GM21723 (cell line): ENCODE data around the gene TRMT112.

Experiments used
- ATAC-seq: cut with Tn5 transposase; IDR thresholded peaks from one replicate; pipeline ENCODE4 v1.9.1; 2021; ENCODE audit warnings: mild to moderate bottlenecking, moderate library complexity; ENCODE audit not compliant: unreplicated experiment

TRMT112 gene

DNA sequence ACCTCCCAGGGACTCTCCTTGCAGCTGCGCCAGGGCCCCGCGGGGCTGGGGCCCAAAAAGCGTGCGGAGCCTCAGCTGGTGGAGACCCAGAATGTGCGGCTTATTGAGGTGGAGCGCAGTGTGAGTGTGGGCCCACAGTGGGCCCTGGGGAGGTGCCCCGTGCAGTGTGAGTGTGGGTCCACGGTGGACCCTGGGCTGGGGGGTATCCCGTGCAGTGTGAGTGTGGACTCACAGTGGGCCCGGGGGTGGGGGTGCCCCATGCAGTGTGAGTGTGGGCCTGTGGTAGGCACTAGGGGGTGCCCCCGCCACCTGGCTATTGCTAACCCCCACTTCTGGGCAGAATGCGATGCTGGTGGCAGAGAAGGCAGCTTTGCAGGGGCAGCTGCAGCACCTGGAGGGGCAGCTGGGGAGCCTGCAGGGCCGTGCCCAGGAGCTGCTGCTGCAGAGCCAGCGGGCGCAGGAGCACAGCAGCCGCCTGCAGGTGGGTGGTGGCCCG is 33.8 kb upstream of the TRMT112 start:
- no peak for ATAC-seq

DNA sequence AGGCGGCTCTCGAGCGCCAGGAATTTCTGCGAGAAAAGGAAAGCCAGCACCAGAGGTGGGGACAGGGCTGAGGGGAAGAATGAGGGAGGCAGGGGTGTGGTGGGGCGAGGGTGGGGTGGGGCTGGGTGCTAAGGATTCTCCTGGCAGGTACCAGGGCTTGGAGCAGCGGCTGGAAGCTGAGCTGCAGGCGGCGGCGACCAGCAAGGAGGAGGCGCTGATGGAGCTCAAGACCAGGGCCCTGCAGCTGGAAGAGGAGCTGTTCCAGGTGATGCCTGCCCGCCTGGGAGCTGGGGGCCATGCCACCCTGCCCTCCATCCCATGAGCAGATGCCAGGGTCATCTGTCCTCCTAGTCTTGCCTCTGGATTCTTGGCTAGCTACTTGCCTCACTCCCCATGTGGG is 32.0 kb upstream of the TRMT112 start:
- no peak for ATAC-seq

- no peak for ATAC-seq
These were observed 31.6 kb upstream of the TRMT112 start for GRCh38 chr11:64349025-64349387.

- no peak for ATAC-seq
These were observed 31.1 kb upstream of the TRMT112 start for GRCh38 chr11:64348383-64349024.

GRCh38 chr11:64347193-64347867 is 30.0 kb upstream of the TRMT112 start:
- ATAC-seq: no peak

GRCh38 chr11:64344787-64345186 is 27.4 kb upstream of the TRMT112 start:
- no peak for ATAC-seq

DNA sequence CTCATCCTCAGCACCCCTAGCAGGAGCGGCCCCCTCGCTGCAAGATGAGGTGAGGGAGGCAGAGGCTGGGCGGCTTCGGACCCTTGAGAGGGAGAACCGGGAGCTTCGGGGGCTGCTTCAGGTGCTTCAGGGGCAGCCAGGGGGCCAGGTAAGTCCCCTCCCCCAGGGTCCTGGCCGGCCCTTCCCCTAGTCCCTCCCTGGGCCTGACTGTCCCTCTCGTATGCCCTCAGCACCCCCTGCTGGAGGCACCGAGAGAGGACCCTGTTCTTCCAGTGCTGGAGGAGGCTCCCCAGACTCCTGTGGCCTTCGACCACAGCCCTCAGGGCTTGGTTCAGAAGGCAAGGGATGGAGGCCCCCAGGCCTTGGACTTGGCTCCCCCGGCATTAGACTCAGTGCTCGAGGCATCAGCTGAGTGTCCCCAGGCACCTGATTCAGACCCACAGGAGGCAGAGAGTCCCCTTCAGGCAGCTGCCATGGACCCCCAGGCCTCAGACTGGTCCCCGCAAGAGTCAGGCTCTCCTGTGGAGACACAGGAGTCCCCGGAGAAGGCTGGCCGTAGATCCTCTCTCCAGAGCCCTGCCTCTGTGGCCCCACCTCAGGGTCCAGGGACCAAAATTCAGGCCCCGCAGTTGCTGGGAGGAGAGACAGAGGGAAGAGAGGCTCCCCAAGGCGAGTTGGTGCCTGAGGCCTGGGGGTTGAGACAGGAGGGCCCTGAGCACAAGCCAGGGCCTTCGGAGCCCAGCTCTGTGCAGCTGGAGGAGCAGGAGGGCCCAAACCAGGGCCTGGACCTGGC is 26.6 kb upstream of the TRMT112 start:
- no peak for ATAC-seq

DNA sequence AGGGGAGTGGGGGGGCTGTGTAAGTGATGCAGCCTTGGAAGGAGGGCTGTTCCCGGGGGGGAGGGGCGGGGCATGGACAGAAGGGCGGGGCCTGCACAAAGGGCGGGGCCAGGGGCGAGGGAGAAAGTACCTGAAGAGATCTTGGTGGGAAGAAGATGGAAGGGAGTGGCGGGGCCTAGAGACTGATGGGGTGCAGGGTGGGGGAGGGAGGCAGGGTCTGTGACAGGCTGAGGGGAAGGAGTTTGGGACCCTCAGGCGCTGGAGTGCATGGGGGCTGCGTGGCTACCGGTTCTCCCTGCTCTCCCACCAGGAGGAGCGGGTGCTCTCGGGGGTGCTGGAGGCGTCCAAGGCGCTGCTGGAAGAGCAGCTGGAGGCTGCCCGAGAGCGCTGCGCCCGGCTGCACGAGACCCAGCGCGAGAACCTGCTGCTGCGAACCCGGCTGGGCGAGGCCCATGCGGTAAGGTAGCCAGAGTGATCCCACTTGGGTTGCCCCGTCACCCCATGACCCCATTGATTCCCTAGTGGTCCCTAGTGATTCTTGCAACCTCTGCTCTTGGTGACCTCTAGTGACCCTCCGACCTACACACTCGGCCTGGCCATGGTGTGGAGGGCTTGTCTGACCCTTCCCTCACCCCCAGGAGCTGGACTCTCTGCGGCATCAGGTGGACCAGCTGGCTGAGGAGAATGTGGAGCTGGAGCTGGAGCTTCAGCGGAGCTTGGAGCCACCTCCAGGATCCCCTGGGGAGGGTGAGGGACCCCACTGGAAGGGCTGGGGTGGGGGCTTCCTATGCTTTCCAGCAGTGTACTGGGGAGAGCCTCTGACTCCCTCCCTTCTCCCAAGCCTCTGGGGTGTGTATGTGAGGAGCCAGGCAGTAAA is 25.7 kb upstream of the TRMT112 start:
- no peak for ATAC-seq

- peak; percentile 51 for ATAC-seq
These were observed 24.8 kb upstream of the TRMT112 start for GRCh38 chr11:64341851-64342791.

- ATAC-seq: no peak
These were observed 24.1 kb upstream of the TRMT112 start for GRCh38 chr11:64341429-64341828.

DNA sequence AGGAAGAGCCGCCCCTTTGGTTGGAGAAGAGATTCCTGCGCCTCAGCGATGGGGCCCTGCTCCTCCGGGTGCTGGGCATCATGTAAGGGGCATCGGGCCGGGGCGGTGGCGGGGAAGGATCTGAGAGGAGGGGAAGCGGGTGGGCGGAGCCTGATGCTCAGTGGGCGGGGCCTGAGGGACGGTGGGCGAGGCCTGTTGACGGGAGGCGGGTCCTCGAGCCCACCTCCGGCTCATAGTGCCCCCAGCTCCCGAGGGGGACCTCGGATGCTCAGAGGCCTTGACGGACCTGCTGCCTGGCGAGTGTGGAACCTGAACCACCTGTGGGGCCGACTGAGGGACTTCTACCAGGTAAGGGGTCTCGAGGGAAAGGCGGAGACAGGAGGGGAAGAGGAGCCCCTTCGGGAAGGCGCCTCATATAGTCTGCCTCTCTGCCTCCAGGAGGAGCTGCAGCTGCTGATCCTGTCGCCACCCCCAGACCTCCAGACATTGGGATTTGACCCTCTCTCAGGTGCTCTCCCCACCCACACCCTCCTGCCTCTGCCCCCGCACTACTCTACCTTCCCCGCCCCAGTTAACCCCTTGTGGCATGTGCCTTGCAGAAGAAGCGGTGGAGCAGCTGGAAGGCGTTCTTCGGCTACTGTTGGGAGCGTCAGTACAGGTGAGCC is 23.4 kb upstream of the TRMT112 start:
- peak; percentile 40 for ATAC-seq

GRCh38 chr11:64339754-64340408 is 22.5 kb upstream of the TRMT112 start, which contains the start of gene CCDC88B:
Gene CCDC88B, plus strand, starts transcription at chr11:64340204. Its CDS starts 63 bp downstream, at chr11:64340267.
- ATAC-seq: peak; percentile 56

DNA sequence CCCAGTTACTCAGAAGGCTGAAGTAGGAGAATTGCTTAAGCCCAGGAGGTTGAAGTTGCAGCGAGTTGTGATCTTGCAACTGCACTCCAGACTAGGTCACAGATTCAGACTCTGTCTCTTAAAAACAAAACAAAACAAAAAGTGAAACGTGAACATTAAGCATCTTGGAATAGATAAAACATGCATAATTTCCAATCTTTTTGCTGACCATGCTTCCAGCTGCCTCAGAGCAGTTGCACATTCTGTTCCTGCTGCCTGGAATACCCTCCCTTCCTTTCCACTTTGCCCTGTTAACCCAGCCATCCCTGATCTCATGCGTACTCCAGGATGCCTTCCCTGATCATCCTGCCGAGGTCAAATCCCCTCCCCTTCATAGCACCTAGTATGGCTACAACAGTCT is 21.9 kb upstream of the TRMT112 start:
- no peak for ATAC-seq

DNA sequence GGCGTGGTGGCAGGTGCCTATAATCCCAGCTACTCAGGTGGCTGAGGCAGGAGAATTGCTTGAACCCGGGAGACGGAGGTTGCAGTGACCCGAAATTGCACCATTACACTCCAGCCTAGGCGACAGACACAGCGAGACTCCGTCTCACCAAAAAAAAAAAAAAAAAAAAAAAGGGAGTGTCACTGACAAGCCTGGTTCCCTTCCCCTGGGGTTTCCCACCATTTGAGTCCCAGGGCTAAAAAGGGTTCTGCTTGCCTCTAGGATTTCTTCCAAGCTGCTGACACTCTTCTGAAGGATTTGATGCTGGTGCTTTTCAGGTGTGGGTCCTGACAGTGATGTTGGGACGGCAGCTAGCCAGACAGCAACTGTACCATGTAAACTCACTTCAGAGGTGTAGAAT is 21.4 kb upstream of the TRMT112 start:
- no peak for ATAC-seq

GRCh38 chr11:64337538-64338249 is 20.3 kb upstream of the TRMT112 start:
- no peak for ATAC-seq

DNA sequence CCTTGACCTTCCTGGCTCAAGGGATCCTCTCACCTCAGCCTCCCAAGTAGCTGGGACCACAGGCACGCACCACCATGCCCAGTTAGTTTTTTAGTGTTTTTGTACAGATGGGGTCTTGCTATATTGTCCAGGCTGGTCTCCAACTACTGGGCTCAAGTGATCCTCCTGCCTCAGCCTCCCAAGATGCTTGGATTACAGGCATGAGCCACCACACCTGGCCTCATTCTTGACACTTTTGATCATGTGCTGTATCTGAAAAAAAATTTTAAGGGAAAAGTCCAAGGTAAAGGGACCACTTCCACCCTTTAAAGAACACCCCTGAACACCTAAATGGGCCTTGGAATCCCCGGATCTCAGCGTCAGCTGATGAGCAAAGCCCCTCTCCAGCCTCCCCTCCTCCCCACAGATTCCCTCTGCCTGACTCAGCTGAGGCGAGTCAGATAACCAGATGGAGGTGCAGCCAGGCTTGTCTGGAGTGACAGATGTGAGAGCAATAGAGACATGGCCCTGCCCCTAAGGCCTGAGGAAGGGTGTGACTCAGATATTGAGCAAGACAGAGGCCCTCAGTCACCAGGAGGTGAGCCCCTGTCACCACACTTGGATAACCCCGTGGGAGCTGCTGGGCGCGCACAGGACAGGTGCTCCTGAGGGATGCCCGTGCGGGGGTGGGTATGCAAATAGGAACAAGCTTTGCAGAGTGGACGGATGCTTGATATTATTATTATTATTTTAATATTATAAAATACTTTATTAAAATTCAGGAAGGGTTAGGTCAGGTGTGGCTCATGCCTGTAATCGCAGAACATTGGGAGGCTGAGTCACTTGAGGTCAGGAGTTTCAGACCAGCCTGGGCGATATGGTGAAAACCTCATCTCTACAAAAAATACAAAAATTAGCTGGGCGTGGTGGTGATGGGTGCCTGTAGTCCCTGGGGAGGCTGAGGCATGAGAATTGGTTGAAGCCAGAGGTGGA is 17.7 kb upstream of the TRMT112 start:
- ATAC-seq: peak; percentile 75

GRCh38 chr11:64333556-64333955 is 16.2 kb upstream of the TRMT112 start:
- no peak for ATAC-seq
